Measurements from ENCODE around the gene FTO. TPM values are rescaled to one million over a fixed set of nuclear protein-coding genes. Genes with fewer than 3 reads are reported as not detected.
A peak's percentile ranks its signal among the peaks of the same experiment; 100 is the strongest.

Gene FTO
- total and polyA plus RNA-seq, 2 of the 13 experiments (the other 11 are each of a cell fraction or from before 2014, with no cell fraction given), result 41.6 to 55.8 TPM

DNA sequence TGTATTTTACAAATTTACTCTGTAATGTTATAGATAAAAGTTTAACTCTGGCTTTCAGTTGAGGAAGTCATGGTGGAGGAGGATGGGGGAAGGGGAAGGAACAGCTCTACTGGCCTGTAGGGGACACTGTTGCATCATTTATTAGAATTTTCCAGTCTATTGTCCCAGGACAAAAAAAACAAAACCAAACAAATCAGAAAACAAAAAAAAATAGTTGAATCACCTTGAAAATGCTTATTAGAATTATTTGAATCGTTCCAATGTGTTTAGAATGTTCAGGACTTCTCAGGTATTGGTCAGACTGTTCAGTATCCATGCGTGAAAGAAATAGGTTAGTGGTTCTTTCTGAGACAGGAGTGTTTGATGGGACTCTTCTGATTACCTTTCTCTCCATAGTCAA, 242.0 kb downstream of the FTO start (continued):
- TF ChIP-seq, protein P1, sequence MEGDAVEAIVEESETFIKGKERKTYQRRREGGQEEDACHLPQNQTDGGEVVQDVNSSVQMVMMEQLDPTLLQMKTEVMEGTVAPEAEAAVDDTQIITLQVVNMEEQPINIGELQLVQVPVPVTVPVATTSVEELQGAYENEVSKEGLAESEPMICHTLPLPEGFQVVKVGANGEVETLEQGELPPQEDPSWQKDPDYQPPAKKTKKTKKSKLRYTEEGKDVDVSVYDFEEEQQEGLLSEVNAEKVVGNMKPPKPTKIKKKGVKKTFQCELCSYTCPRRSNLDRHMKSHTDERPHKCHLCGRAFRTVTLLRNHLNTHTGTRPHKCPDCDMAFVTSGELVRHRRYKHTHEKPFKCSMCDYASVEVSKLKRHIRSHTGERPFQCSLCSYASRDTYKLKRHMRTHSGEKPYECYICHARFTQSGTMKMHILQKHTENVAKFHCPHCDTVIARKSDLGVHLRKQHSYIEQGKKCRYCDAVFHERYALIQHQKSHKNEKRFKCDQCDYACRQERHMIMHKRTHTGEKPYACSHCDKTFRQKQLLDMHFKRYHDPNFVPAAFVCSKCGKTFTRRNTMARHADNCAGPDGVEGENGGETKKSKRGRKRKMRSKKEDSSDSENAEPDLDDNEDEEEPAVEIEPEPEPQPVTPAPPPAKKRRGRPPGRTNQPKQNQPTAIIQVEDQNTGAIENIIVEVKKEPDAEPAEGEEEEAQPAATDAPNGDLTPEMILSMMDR (CRISPR knock-in tag; IDR thresholded peaks at IDR 0.05), result peak; percentile 86
- no peak for TF ChIP-seq ZNF367 (CRISPR knock-in tag; IDR thresholded peaks at IDR 0.05; ENCODE audit: borderline replicate concordance)
- no peak for TF ChIP-seq ZNF101 (CRISPR knock-in tag; IDR thresholded peaks at IDR 0.05; ENCODE audit: borderline replicate concordance, low read depth)
- TF ChIP-seq ZNF883 (CRISPR knock-in tag; IDR thresholded peaks at IDR 0.05; ENCODE audit: not compliant biosample characterization), result no peak
- TF ChIP-seq PRPF4 (IDR thresholded peaks at IDR 0.05; ENCODE audit: low read depth, low read length, poor library complexity, severe bottlenecking), result peak; percentile 26
- TF ChIP-seq, protein P2, sequence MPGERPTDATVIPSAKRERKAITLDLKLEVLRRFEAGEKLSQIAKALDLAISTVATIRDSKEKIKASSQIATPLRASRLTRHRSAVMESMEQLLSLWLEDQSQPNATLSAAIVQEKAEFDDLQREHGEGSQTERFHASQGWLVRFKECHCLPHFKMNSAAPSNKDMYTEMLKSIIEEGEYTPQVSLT (CRISPR knock-in tag; IDR thresholded peaks at IDR 0.05; ENCODE audit: borderline replicate concordance, low read depth), result no peak
- TF ChIP-seq, protein P3, sequence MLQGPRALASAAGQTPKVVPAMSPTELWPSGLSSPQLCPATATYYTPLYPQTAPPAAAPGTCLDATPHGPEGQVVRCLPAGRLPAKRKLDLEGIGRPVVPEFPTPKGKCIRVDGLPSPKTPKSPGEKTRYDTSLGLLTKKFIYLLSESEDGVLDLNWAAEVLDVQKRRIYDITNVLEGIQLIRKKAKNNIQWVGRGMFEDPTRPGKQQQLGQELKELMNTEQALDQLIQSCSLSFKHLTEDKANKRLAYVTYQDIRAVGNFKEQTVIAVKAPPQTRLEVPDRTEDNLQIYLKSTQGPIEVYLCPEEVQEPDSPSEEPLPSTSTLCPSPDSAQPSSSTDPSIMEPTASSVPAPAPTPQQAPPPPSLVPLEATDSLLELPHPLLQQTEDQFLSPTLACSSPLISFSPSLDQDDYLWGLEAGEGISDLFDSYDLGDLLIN (CRISPR knock-in tag; IDR thresholded peaks at IDR 0.05; ENCODE audit: borderline replicate concordance), result no peak
- TF ChIP-seq U2AF1 (optimal IDR thresholded peaks at IDR 0.05; ENCODE audit: low read depth, low read length), result no peak
- TF ChIP-seq, protein P4, sequence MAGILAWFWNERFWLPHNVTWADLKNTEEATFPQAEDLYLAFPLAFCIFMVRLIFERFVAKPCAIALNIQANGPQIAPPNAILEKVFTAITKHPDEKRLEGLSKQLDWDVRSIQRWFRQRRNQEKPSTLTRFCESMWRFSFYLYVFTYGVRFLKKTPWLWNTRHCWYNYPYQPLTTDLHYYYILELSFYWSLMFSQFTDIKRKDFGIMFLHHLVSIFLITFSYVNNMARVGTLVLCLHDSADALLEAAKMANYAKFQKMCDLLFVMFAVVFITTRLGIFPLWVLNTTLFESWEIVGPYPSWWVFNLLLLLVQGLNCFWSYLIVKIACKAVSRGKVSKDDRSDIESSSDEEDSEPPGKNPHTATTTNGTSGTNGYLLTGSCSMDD (CRISPR knock-in tag; IDR thresholded peaks at IDR 0.05), result no peak
- no peak for TF ChIP-seq ERF (CRISPR knock-in tag; IDR thresholded peaks at IDR 0.05)
- TF ChIP-seq, protein P5, sequence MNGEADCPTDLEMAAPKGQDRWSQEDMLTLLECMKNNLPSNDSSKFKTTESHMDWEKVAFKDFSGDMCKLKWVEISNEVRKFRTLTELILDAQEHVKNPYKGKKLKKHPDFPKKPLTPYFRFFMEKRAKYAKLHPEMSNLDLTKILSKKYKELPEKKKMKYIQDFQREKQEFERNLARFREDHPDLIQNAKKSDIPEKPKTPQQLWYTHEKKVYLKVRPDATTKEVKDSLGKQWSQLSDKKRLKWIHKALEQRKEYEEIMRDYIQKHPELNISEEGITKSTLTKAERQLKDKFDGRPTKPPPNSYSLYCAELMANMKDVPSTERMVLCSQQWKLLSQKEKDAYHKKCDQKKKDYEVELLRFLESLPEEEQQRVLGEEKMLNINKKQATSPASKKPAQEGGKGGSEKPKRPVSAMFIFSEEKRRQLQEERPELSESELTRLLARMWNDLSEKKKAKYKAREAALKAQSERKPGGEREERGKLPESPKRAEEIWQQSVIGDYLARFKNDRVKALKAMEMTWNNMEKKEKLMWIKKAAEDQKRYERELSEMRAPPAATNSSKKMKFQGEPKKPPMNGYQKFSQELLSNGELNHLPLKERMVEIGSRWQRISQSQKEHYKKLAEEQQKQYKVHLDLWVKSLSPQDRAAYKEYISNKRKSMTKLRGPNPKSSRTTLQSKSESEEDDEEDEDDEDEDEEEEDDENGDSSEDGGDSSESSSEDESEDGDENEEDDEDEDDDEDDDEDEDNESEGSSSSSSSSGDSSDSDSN (CRISPR knock-in tag; IDR thresholded peaks at IDR 0.05), result no peak
- TF ChIP-seq, protein P6, sequence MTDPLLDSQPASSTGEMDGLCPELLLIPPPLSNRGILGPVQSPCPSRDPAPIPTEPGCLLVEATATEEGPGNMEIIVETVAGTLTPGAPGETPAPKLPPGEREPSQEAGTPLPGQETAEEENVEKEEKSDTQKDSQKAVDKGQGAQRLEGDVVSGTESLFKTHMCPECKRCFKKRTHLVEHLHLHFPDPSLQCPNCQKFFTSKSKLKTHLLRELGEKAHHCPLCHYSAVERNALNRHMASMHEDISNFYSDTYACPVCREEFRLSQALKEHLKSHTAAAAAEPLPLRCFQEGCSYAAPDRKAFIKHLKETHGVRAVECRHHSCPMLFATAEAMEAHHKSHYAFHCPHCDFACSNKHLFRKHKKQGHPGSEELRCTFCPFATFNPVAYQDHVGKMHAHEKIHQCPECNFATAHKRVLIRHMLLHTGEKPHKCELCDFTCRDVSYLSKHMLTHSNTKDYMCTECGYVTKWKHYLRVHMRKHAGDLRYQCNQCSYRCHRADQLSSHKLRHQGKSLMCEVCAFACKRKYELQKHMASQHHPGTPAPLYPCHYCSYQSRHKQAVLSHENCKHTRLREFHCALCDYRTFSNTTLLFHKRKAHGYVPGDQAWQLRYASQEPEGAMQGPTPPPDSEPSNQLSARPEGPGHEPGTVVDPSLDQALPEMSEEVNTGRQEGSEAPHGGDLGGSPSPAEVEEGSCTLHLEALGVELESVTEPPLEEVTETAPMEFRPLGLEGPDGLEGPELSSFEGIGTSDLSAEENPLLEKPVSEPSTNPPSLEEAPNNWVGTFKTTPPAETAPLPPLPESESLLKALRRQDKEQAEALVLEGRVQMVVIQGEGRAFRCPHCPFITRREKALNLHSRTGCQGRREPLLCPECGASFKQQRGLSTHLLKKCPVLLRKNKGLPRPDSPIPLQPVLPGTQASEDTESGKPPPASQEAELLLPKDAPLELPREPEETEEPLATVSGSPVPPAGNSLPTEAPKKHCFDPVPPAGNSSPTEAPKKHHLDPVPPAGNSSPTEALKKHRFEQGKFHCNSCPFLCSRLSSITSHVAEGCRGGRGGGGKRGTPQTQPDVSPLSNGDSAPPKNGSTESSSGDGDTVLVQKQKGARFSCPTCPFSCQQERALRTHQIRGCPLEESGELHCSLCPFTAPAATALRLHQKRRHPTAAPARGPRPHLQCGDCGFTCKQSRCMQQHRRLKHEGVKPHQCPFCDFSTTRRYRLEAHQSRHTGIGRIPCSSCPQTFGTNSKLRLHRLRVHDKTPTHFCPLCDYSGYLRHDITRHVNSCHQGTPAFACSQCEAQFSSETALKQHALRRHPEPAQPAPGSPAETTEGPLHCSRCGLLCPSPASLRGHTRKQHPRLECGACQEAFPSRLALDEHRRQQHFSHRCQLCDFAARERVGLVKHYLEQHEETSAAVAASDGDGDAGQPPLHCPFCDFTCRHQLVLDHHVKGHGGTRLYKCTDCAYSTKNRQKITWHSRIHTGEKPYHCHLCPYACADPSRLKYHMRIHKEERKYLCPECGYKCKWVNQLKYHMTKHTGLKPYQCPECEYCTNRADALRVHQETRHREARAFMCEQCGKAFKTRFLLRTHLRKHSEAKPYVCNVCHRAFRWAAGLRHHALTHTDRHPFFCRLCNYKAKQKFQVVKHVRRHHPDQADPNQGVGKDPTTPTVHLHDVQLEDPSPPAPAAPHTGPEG (CRISPR knock-in tag; IDR thresholded peaks at IDR 0.05), result no peak
- 0 out of 2 replicates have a peak, but pooled peaks have one; percentile 42 for TF ChIP-seq SOX5 (CRISPR knock-in tag; IDR thresholded peaks at IDR 0.05; ENCODE audit: borderline replicate concordance)
- TF ChIP-seq GTF3A (CRISPR knock-in tag; conservative IDR thresholded peaks at IDR 0.05), result no peak
